GM23338 (cell line): ENCODE results near the gene GCH1. TPM values are rescaled to one million over a fixed set of nuclear protein-coding genes. Genes with fewer than 3 reads are reported as not detected.
"Not testable (repeated sequence)": the region's sequence is repeated elsewhere in the genome, so short reads cannot be mapped to it uniquely, and the experiment has no call there.

Experiments
- ATAC-seq: fragments of 200-7000 bp; cut with Tn5 transposase; 3 replicates; pipeline ENCODE4 v1.9.1; 2020
- DNase-seq: peaks from one replicate; pipeline ENCODE4 v3.0.0-alpha.2; 2015; ENCODE audit warnings: low spot score
- H2AFZ ChIP-seq: fragments of 200-600 bp; sonication (generic); 2 replicates; pipeline ENCODE4 v1.8.0; 2016; ENCODE audit warnings: antibody characterized with exemption, mild to moderate bottlenecking, moderate library complexity
- H3F3A ChIP-seq: fragments of 200-600 bp; sonication (generic); replicated peaks from 2 replicates; pipeline ENCODE4 v1.8.0; 2017; ENCODE audit warnings: antibody characterized with exemption, mixed run types, low read depth
- H3K27ac ChIP-seq: fragments of 200-600 bp; sonication (generic); 2 replicates; pipeline ENCODE4 v1.6.1; 2016; ENCODE audit warnings: low read depth
- H3K27me3 ChIP-seq: fragments of 200-600 bp; sonication (generic); 2 replicates; pipeline ENCODE4 v1.8.0; 2016; ENCODE audit warnings: mild to moderate bottlenecking, mixed run types, moderate library complexity; ENCODE audit not compliant: insufficient read depth
- H3K36me3 ChIP-seq: fragments of 200-600 bp; sonication (generic); 2 replicates; pipeline ENCODE4 v1.8.0; 2016; ENCODE audit warnings: mild to moderate bottlenecking; ENCODE audit not compliant: insufficient read depth
- H3K4me1 ChIP-seq: fragments of 200-600 bp; sonication (generic); 2 replicates; pipeline ENCODE4 v1.8.0; 2016; ENCODE audit warnings: mild to moderate bottlenecking, moderate library complexity; ENCODE audit not compliant: insufficient read depth
- H3K4me2 ChIP-seq: fragments of 200-600 bp; sonication (generic); 2 replicates; pipeline ENCODE4 v1.7.1; 2017; ENCODE audit warnings: mixed run types
- H3K4me3 ChIP-seq: fragments of 200-600 bp; sonication (generic); 2 replicates; pipeline ENCODE4 v1.6.1; 2016; ENCODE audit warnings: mixed run types
- H3K79me2 ChIP-seq: fragments of 200-600 bp; sonication (generic); replicated peaks from 2 replicates; pipeline ENCODE4 v1.8.0; 2017; ENCODE audit warnings: mild to moderate bottlenecking; ENCODE audit not compliant: insufficient read depth
- H3K9me2 ChIP-seq: fragments of 200-600 bp; sonication (generic); 2 replicates; pipeline ENCODE4 v1.8.0; 2017; ENCODE audit not compliant: insufficient read depth
- H4K20me1 ChIP-seq: fragments of 200-600 bp; sonication (generic); replicated peaks from 2 replicates; pipeline ENCODE4 v1.8.0; 2017; ENCODE audit warnings: mild to moderate bottlenecking; ENCODE audit not compliant: insufficient read depth
- H3K27ac Mint-ChIP-seq: 2 replicates; pipeline ENCODE4 v1.8.0; 2020; ENCODE audit warnings: inconsistent platforms, mild to moderate bottlenecking, moderate library complexity, mixed read lengths
- H3K27me3 Mint-ChIP-seq: 3 replicates; pipeline ENCODE4 v1.8.0; 2022; ENCODE audit warnings: low read depth, mild to moderate bottlenecking, moderate library complexity, mixed read lengths, inconsistent platforms; ENCODE audit not compliant: insufficient read depth, poor library complexity
- H3K36me3 Mint-ChIP-seq: 3 replicates; pipeline ENCODE4 v1.8.0; 2021; ENCODE audit warnings: low read depth, mild to moderate bottlenecking, inconsistent platforms, moderate library complexity, mixed read lengths
- H3K4me1 Mint-ChIP-seq: 3 replicates; pipeline ENCODE4 v1.8.0; 2020; ENCODE audit warnings: mild to moderate bottlenecking, inconsistent platforms, mixed read lengths
- H3K4me3 Mint-ChIP-seq: 3 replicates; pipeline ENCODE4 v1.8.0; 2021; ENCODE audit warnings: moderate library complexity, mild to moderate bottlenecking, inconsistent platforms, mixed read lengths
- H3K9me3 Mint-ChIP-seq: 3 replicates; pipeline ENCODE4 v1.8.0; 2020; ENCODE audit warnings: moderate library complexity, mild to moderate bottlenecking, inconsistent platforms, mixed read lengths
- CREB1 ChIP-seq: fragments of 250-450 bp; sonication (Bioruptor Pico); IDR thresholded peaks from 2 replicates; pipeline ENCODE4 v1.5.0; 2020; ENCODE audit warnings: low read depth, mild to moderate bottlenecking, moderate library complexity
- ETS1 ChIP-seq: IDR thresholded peaks from 2 replicates; pipeline ENCODE4 v1.6.1; 2016; ENCODE audit warnings: antibody characterized with exemption
- EZH2 ChIP-seq: fragments of 200-600 bp; sonication (generic); IDR thresholded peaks from one replicate; pipeline ENCODE4 v1.8.0; 2017; ENCODE audit warnings: antibody characterized with exemption, mild to moderate bottlenecking, low read depth; ENCODE audit not compliant: unreplicated experiment
- EZH2phosphoT487 ChIP-seq: fragments of 200-600 bp; sonication (generic); IDR thresholded peaks from one replicate; pipeline ENCODE4 v1.8.1; 2018; ENCODE audit warnings: antibody characterized with exemption; ENCODE audit not compliant: unreplicated experiment
- JUNB ChIP-seq: IDR thresholded peaks from one replicate; pipeline ENCODE4 v1.6.1; 2016; ENCODE audit warnings: antibody characterized with exemption; ENCODE audit not compliant: unreplicated experiment
- NANOG ChIP-seq: IDR thresholded peaks from 2 replicates; pipeline ENCODE4 v1.6.1; 2016; ENCODE audit warnings: antibody characterized with exemption, borderline replicate concordance
- POLR2AphosphoS5 ChIP-seq: IDR thresholded peaks from 2 replicates; pipeline ENCODE4 v1.6.1; 2016; ENCODE audit warnings: antibody characterized with exemption, low read depth
- REST ChIP-seq: IDR thresholded peaks from one replicate; pipeline ENCODE4 v1.6.1; 2018; ENCODE audit warnings: antibody characterized with exemption; ENCODE audit not compliant: unreplicated experiment
- polyA plus RNA-seq: library from polyadenylated mRNA; unstranded; fragments of >200 nt; fragmentation: Nextera tagmentation; extraction: Ambion mirVana; gene quantifications from 2 replicates; pipeline ENCODE4 v1.2.1, GENCODE V29; 2016
- total RNA-seq: library from RNA; depleted of rRNA; stranded (reverse); fragments of >200 nt; shearing (Covaris generic); gene quantifications from 2 replicates; pipeline ENCODE4 v1.2.3, GENCODE V29; 2014
- TF ChIP-seq, protein P1 (sequence below), 2 experiments: fragments of 200-600 bp in 1 of 2; sonication (generic) in 1 of 2; conservative IDR thresholded peaks; 2 replicates each; pipeline versions ENCODE4 v1.5.1 to v1.6.1; 2016 to 2017; ENCODE audit warnings: antibody characterized with exemption in 2 of 2, low read depth in 2 of 2, mild to moderate bottlenecking in 2 of 2, moderate library complexity in 1 of 2

The GCH1 gene
- total and polyA plus RNA-seq, 2 experiments from 2014 or later: 8.7 to 15.0 TPM

DNA sequence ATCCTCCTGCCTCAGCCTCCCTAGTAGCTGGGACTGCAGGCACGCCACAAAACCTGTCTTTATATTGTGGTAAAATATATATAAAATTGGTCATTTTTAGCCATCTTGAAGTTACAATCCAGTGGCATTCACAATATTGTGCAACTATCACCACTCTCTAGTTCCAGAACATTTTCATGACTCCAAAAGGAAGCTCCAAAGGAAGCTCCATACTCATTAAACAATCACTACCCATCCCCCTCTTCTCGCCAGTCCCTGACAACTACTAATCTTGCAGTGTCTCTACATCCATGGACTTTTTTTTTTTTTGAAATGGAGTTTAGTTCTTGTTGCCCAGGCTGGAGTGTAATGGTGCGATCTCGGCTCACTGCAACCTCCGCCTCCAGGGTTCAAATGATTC lies 3.1 kb downstream of the GCH1 start:
- H3K79me2 ChIP-seq: no peaks in the 10 kb centered on the region; the same call in 1 of the 2 replicates
- Mint-ChIP-seq H3K27ac (no peak overlapping the region), H3K4me1 (peaks cover 9% of the 10 kb centered on the region), H3K27me3 (peaks cover 25% of the 10 kb centered on the region), H3K4me3 (no peak overlapping the region), H3K36me3 (no peaks in the 10 kb centered on the region), H3K9me3 (no peaks in the 10 kb centered on the region)
- H3K36me3 ChIP-seq: no peaks in the 10 kb centered on the region
- no peak overlapping the region for H3K4me2 ChIP-seq
- H3K4me1 ChIP-seq: peaks cover 7% of the 10 kb centered on the region
- TF ChIP-seq, protein P1, sequence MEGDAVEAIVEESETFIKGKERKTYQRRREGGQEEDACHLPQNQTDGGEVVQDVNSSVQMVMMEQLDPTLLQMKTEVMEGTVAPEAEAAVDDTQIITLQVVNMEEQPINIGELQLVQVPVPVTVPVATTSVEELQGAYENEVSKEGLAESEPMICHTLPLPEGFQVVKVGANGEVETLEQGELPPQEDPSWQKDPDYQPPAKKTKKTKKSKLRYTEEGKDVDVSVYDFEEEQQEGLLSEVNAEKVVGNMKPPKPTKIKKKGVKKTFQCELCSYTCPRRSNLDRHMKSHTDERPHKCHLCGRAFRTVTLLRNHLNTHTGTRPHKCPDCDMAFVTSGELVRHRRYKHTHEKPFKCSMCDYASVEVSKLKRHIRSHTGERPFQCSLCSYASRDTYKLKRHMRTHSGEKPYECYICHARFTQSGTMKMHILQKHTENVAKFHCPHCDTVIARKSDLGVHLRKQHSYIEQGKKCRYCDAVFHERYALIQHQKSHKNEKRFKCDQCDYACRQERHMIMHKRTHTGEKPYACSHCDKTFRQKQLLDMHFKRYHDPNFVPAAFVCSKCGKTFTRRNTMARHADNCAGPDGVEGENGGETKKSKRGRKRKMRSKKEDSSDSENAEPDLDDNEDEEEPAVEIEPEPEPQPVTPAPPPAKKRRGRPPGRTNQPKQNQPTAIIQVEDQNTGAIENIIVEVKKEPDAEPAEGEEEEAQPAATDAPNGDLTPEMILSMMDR (conservative IDR thresholded peaks at IDR 0.05; ENCODE audit: low read depth in 2 of 2): no peak
- no peak for TF ChIP-seq EZH2
- no peak for TF ChIP-seq CREB1 (CRISPR knock-in tag)
- TF ChIP-seq EZH2phosphoT487: no peak
- no peak for TF ChIP-seq NANOG
- peaks cover 31% of the 10 kb centered on the region for H3K27me3 ChIP-seq
- no peak overlapping the region for H3K27ac ChIP-seq
- peaks cover 10% of the 10 kb centered on the region; the same call in 1 of the 2 replicates for H3F3A ChIP-seq
- H3K9me2 ChIP-seq: no peaks in the 10 kb centered on the region
- ATAC-seq: no peak
- H2AFZ ChIP-seq: no peak overlapping the region
- DNase-seq: no peak
- H4K20me1 ChIP-seq: peaks cover 9% of the 10 kb centered on the region; the same call in 1 of the 2 replicates
- no peak overlapping the region for H3K4me3 ChIP-seq

- not testable (repeated sequence) for H3K79me2 ChIP-seq, H3K27ac Mint-ChIP-seq, H3K4me3 ChIP-seq, DNase-seq, H3K36me3 ChIP-seq, ATAC-seq, H3K9me2 ChIP-seq, H3K4me1 Mint-ChIP-seq, H2AFZ ChIP-seq, H3K4me3 Mint-ChIP-seq, H3F3A ChIP-seq, H3K27ac ChIP-seq, H4K20me1 ChIP-seq, H3K4me1 ChIP-seq, H3K36me3 Mint-ChIP-seq, H3K9me3 Mint-ChIP-seq, H3K4me2 ChIP-seq
- peaks cover 21% of the 10 kb centered on the region for H3K27me3 Mint-ChIP-seq
- peaks cover 19% of the 10 kb centered on the region for H3K27me3 ChIP-seq
Observed at GRCh38 chr14:54897809-54898555, 4.6 kb downstream of the GCH1 start.

DNA sequence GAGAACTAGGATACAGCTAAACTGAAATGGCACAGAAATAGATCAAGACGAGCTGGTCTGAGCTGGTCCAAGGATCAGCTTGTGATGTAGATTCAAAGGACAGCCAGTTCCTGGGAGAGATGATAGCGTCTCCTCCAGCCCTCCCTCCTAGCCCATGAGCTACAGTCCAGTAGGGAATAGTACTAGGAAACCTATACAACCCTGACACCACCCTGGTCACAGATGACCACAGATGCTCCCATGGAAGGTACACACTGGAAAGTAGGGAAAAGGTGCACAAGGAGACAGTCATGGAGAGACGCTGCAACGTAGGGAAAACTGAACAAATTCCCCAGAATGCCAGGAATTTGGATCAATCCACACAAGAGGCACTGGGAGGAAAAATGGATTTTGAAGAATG lies 6.9 kb downstream of the GCH1 start:
- Mint-ChIP-seq H3K9me3 (no peaks in the 10 kb centered on the region), H3K27me3 (peaks cover 10% of the 10 kb centered on the region), H3K4me1 (peaks cover 9% of the 10 kb centered on the region), H3K4me3 (no peak overlapping the region), H3K36me3 (no peaks in the 10 kb centered on the region), H3K27ac (no peak overlapping the region)
- H3K4me1 ChIP-seq: peaks cover 6% of the 10 kb centered on the region; the same call in 1 of the 2 replicates
- no peaks in the 10 kb centered on the region; the same call in 1 of the 2 replicates for H3K79me2 ChIP-seq
- H3K9me2 ChIP-seq: no peaks in the 10 kb centered on the region
- no peaks in the 10 kb centered on the region; the same call in 1 of the 2 replicates for H4K20me1 ChIP-seq
- no peak overlapping the region for H3K27ac ChIP-seq
- no peak overlapping the region for H3K4me3 ChIP-seq
- no peak overlapping the region for H2AFZ ChIP-seq
- H3F3A ChIP-seq: 0 out of 2 replicates have a peak, but pooled peaks cover 2% of the 10 kb centered on the region
- peaks cover 6% of the 10 kb centered on the region for H3K27me3 ChIP-seq
- H3K36me3 ChIP-seq: no peaks in the 10 kb centered on the region
- ATAC-seq (no peak), DNase-seq (no peak)
- H3K4me2 ChIP-seq: no peak overlapping the region
- no peak for TF ChIP-seq EZH2phosphoT487
- TF ChIP-seq REST: no peak
- no peak for TF ChIP-seq EZH2
- no peak for TF ChIP-seq ETS1
- no peak for TF ChIP-seq JUNB
- TF ChIP-seq POLR2AphosphoS5: no peak
- TF ChIP-seq, protein P1 (conservative IDR thresholded peaks at IDR 0.05; ENCODE audit: low read depth in 2 of 2): no peak
- no peak for TF ChIP-seq NANOG
